Cardiac fibroblast (primary cell): Measurements from ENCODE around the gene SH3RF2.

Experiments used
- DNase-seq, 2 donors: peaks; one replicate each; pipeline versions ENCODE4 v3.0.0 to v3.0.0-alpha.2; 2010; ENCODE audit warnings: low read depth in 2 of 2
- H3K4me3 ChIP-seq, 2 donors: replicated peaks in 1 of 2; 1 replicate in 1 of 2; 2 replicates in 1 of 2; pipeline ENCODE4 v1.5.1; 2011; ENCODE audit warnings: low read depth in 2 of 2, low read length in 2 of 2, mild to moderate bottlenecking in 2 of 2, moderate library complexity in 1 of 2
- CTCF ChIP-seq: IDR thresholded peaks from one replicate; pipeline ENCODE4 v1.5.1; 2011; ENCODE audit warnings: low read depth, mild to moderate bottlenecking, low read length, inconsistent platforms

The SH3RF2 gene

GRCh38 chr5:145903113-145903512 is 33.3 kb upstream of the SH3RF2 start:
- DNase-seq: no peak
- H3K4me3 ChIP-seq: no peak overlapping the region
- peak; percentile 34 for TF ChIP-seq CTCF

- TF ChIP-seq CTCF: no peak
- H3K4me3 ChIP-seq: no peak overlapping the region
- DNase-seq: peak; percentile 34 to 71
Measured at GRCh38 chr5:145903867-145904266, 32.5 kb upstream of the SH3RF2 start.

GRCh38 chr5:145904743-145905142 is 31.6 kb upstream of the SH3RF2 start:
- H3K4me3 ChIP-seq: no peak overlapping the region
- no peak for DNase-seq
- TF ChIP-seq CTCF: no peak

- DNase-seq: no peak
- no peak overlapping the region for H3K4me3 ChIP-seq
- TF ChIP-seq CTCF: no peak
Measured at GRCh38 chr5:145906401-145906800, 30.0 kb upstream of the SH3RF2 start.

GRCh38 chr5:145908206-145908960 is 28.0 kb upstream of the SH3RF2 start:
- peak; percentile 24 for TF ChIP-seq CTCF
- DNase-seq: no peak
- no peak overlapping the region for H3K4me3 ChIP-seq

- no peak for DNase-seq
- TF ChIP-seq CTCF: no peak
- H3K4me3 ChIP-seq: no peak overlapping the region
Measured at GRCh38 chr5:145911164-145911563, 25.2 kb upstream of the SH3RF2 start.

GRCh38 chr5:145912019-145912418 is 24.4 kb upstream of the SH3RF2 start:
- no peak for TF ChIP-seq CTCF
- no peak overlapping the region for H3K4me3 ChIP-seq
- DNase-seq: no peak
